Smooth muscle cell (in vitro differentiated cells): ENCODE data around the gene NSUN7. TPM values are rescaled to one million over a fixed set of nuclear protein-coding genes. Genes with fewer than 3 reads are reported as not detected.

Experiments
- DNase-seq: peaks from one replicate; lab custom pipeline; 2025; ENCODE audit not compliant: unreplicated experiment; lab: John Stamatoyannopoulos, UW
- H2AFZ ChIP-seq: fragments of 200-600 bp; sonication (generic); 2 replicates; pipeline ENCODE4 v1.6.0; 2016; ENCODE audit warnings: antibody characterized with exemption, low read depth, mild to moderate bottlenecking
- H3F3A ChIP-seq: fragments of 200-600 bp; sonication (generic); 2 replicates; pipeline ENCODE4 v1.6.0; 2017; ENCODE audit warnings: antibody characterized with exemption, low read depth
- H3K27ac ChIP-seq: fragments of 200-600 bp; sonication (generic); 2 replicates; pipeline ENCODE4 v1.5.1; 2016; ENCODE audit warnings: low read depth, mild to moderate bottlenecking
- H3K27me3 ChIP-seq: fragments of 200-600 bp; sonication (generic); 2 replicates; pipeline ENCODE4 v1.6.1; 2016; ENCODE audit warnings: low read depth, mild to moderate bottlenecking
- H3K36me3 ChIP-seq: fragments of 200-600 bp; sonication (generic); 2 replicates; pipeline ENCODE4 v1.5.1; 2016; ENCODE audit warnings: low read depth
- H3K4me1 ChIP-seq: fragments of 200-600 bp; sonication (generic); 2 replicates; pipeline ENCODE4 v1.5.1; 2016; ENCODE audit warnings: low read depth
- H3K4me2 ChIP-seq: fragments of 200-600 bp; sonication (generic); 2 replicates; pipeline ENCODE4 v1.6.0; 2016; ENCODE audit warnings: mild to moderate bottlenecking
- H3K4me3 ChIP-seq: fragments of 200-600 bp; sonication (generic); 2 replicates; pipeline ENCODE4 v1.5.1; 2016; ENCODE audit warnings: mild to moderate bottlenecking
- H3K79me2 ChIP-seq: fragments of 200-600 bp; sonication (generic); 2 replicates; pipeline ENCODE4 v1.6.0; 2016; ENCODE audit warnings: low read depth, mild to moderate bottlenecking
- H3K9ac ChIP-seq: fragments of 200-600 bp; sonication (generic); 2 replicates; pipeline ENCODE4 v1.6.0; 2016; ENCODE audit warnings: low read depth
- H3K9me3 ChIP-seq: fragments of 200-600 bp; sonication (generic); replicated peaks from 2 replicates; pipeline ENCODE4 v1.5.1; 2016; ENCODE audit warnings: low read depth
- H4K20me1 ChIP-seq: fragments of 200-600 bp; sonication (generic); 2 replicates; pipeline ENCODE4 v1.6.0; 2016; ENCODE audit warnings: low read depth
- WGBS: methylation state at CpG from one replicate; pipeline ENCODE4 v1.1.7; 2016; ENCODE audit warnings: low lambda C conversion rate; 5-methylcytosine and 5-hydroxymethylcytosine counted together
- polyA plus RNA-seq: library from polyadenylated mRNA; unstranded; fragments of >200 nt; fragmentation: Nextera tagmentation; extraction: Ambion mirVana; gene quantifications from 2 replicates; pipeline ENCODE4 v1.2.1, GENCODE V29; 2016
- total RNA-seq: library from RNA; depleted of rRNA; stranded (reverse); fragments of >200 nt; gene quantifications from 2 replicates; pipeline ENCODE4 v1.2.3, GENCODE V29; 2014
- TF ChIP-seq, protein P1 (sequence below): fragments of 200-600 bp; sonication (generic); IDR thresholded peaks from 2 replicates; pipeline ENCODE4 v1.5.1; 2017; ENCODE audit warnings: borderline replicate concordance, mild to moderate bottlenecking, antibody characterized with exemption; ENCODE audit not compliant: insufficient read depth, poor library complexity, severe bottlenecking

The NSUN7 gene
- total and polyA plus RNA-seq, 2 experiments from 2014 or later, result 1.8 to 2.5 TPM

GRCh38 chr4:40843696-40844095, 93.9 kb downstream of the NSUN7 start:
- no peak overlapping the region for H3K9ac ChIP-seq
- H2AFZ ChIP-seq, result no peak overlapping the region
- H3K4me3 ChIP-seq, result no peak overlapping the region
- DNase-seq, result no peak
- no peak overlapping the region for H3K27ac ChIP-seq
- H3K4me1 ChIP-seq, result peaks cover 4% of the 10 kb centered on the region
- no peaks in the 10 kb centered on the region for H3K27me3 ChIP-seq
- H3K79me2 ChIP-seq, result no peaks in the 10 kb centered on the region
- H3K9me3 ChIP-seq, result no peaks in the 10 kb centered on the region
- no peak overlapping the region for H3K4me2 ChIP-seq
- H4K20me1 ChIP-seq, result peaks cover 31% of the 10 kb centered on the region
- WGBS, result 94% methylated on average over 1 of the region's 1 CpG
- TF ChIP-seq, protein P1, sequence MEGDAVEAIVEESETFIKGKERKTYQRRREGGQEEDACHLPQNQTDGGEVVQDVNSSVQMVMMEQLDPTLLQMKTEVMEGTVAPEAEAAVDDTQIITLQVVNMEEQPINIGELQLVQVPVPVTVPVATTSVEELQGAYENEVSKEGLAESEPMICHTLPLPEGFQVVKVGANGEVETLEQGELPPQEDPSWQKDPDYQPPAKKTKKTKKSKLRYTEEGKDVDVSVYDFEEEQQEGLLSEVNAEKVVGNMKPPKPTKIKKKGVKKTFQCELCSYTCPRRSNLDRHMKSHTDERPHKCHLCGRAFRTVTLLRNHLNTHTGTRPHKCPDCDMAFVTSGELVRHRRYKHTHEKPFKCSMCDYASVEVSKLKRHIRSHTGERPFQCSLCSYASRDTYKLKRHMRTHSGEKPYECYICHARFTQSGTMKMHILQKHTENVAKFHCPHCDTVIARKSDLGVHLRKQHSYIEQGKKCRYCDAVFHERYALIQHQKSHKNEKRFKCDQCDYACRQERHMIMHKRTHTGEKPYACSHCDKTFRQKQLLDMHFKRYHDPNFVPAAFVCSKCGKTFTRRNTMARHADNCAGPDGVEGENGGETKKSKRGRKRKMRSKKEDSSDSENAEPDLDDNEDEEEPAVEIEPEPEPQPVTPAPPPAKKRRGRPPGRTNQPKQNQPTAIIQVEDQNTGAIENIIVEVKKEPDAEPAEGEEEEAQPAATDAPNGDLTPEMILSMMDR, result no peak
- no peaks in the 10 kb centered on the region for H3K36me3 ChIP-seq
- no peaks in the 10 kb centered on the region for H3F3A ChIP-seq

DNA sequence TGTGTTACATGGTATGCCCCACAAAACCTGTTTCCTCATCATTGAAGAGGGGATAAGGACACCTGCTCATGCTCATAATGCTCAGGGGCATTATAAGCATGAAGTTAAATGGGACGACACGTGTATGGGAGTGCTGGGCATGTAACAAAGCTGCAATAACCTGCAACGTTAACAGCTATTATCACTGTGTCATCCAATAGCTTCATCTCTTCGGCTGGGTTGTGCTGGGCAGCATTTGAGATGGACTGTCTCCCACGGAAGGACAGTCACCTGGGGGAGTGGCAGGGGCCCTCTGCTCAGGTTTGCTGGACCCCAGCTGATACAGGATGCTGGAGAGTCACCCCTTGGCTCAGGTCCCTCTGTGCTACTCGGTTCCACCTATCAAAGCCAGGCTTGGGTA, 94.5 kb downstream of the NSUN7 start:
- no peaks in the 10 kb centered on the region for H3F3A ChIP-seq
- H4K20me1 ChIP-seq, result peaks cover 33% of the 10 kb centered on the region
- TF ChIP-seq, protein P1, result no peak
- no peak for DNase-seq
- H2AFZ ChIP-seq, result no peak overlapping the region
- H3K4me2 ChIP-seq, result no peak overlapping the region
- H3K4me3 ChIP-seq, result no peak overlapping the region
- no peak overlapping the region for H3K9ac ChIP-seq
- H3K36me3 ChIP-seq, result no peaks in the 10 kb centered on the region
- H3K4me1 ChIP-seq, result peaks cover 4% of the 10 kb centered on the region
- 94% methylated on average over 6 of the region's 6 CpGs for WGBS
- H3K27ac ChIP-seq, result no peak overlapping the region
- H3K27me3 ChIP-seq, result no peaks in the 10 kb centered on the region
- no peaks in the 10 kb centered on the region for H3K79me2 ChIP-seq
- no peaks in the 10 kb centered on the region for H3K9me3 ChIP-seq

DNA sequence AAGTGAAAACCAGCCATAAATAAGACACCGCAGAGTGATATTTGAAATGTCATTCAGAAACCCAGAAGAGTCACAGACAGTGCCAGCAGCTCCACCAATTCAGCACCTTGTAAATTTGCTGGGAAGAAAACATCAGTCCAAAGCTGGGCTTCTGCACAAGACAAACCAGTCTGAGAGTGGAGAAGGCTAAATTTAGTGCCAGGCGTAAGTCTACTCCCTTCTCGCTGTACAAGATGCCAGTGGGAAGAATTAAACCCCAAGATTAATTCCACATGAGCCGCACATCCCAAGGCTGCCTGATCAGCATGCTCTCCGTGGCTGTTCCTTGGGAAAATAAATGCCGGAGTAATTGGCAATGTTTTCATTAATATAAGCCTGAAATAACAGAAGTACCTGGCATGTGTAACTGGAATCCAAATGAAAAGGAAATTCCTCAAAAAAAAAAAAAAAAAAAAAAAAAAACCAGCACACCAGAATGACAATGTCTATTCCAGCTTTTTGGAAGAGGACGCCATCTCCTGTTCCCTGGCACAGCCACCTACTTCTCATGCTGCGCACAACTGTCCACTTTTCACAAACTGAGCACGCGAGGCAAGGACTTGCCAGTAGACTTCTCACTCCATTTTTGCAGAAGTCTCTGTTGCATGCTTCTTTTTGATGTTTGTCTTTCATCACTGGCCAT, 95.5 kb downstream of the NSUN7 start:
- Histone ChIP-seq H4K20me1 (peaks cover 33% of the 10 kb centered on the region), H3K36me3 (no peaks in the 10 kb centered on the region), H3K4me2 (no peak overlapping the region), H2AFZ (no peak overlapping the region), H3K27ac (no peak overlapping the region), H3K79me2 (no peaks in the 10 kb centered on the region), H3K9me3 (no peaks in the 10 kb centered on the region), H3K9ac (no peak overlapping the region), H3K4me1 (peaks cover 4% of the 10 kb centered on the region), H3F3A (no peaks in the 10 kb centered on the region), H3K4me3 (no peak overlapping the region), H3K27me3 (no peaks in the 10 kb centered on the region)
- TF ChIP-seq, protein P1, result no peak
- 87% methylated on average over 10 of the region's 10 CpGs for WGBS
- DNase-seq, result no peak

DNA sequence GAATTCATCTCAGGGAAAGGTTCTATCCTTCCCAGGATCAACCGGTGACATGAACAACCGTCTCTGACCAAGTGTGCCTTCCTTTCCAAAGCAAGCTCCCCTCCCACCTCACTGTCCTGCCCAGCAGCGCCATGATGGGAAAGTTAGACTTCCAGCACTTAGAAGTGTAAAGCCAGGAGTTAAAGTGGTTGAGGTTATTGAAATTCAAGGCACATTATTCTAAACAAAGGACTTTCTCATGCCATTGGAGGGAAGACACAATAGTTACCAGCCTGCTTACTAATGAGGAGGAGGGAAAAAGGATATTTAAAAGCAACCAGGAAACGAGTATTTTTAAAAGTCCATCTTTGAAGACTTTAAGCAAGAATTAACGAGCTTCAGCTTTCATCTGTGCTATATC, 96.8 kb downstream of the NSUN7 start:
- no peak overlapping the region for H3K4me3 ChIP-seq
- no peak for DNase-seq
- H3K27ac ChIP-seq, result no peak overlapping the region
- WGBS, result 92% methylated on average over 5 of the region's 5 CpGs
- H3K9me3 ChIP-seq, result no peaks in the 10 kb centered on the region
- no peaks in the 10 kb centered on the region for H3K27me3 ChIP-seq
- no peaks in the 10 kb centered on the region for H3K4me1 ChIP-seq
- H3F3A ChIP-seq, result no peaks in the 10 kb centered on the region
- TF ChIP-seq, protein P1, result no peak
- H3K79me2 ChIP-seq, result no peaks in the 10 kb centered on the region
- peaks cover 27% of the 10 kb centered on the region for H4K20me1 ChIP-seq
- H2AFZ ChIP-seq, result no peak overlapping the region
- H3K4me2 ChIP-seq, result no peak overlapping the region
- no peak overlapping the region for H3K9ac ChIP-seq
- H3K36me3 ChIP-seq, result no peaks in the 10 kb centered on the region
